Measurements from ENCODE around the gene C1orf53.
"Not testable (repeated sequence)": the region's sequence is repeated elsewhere in the genome, so short reads cannot be mapped to it uniquely, and the experiment has no call there.

The C1orf53 gene

DNA sequence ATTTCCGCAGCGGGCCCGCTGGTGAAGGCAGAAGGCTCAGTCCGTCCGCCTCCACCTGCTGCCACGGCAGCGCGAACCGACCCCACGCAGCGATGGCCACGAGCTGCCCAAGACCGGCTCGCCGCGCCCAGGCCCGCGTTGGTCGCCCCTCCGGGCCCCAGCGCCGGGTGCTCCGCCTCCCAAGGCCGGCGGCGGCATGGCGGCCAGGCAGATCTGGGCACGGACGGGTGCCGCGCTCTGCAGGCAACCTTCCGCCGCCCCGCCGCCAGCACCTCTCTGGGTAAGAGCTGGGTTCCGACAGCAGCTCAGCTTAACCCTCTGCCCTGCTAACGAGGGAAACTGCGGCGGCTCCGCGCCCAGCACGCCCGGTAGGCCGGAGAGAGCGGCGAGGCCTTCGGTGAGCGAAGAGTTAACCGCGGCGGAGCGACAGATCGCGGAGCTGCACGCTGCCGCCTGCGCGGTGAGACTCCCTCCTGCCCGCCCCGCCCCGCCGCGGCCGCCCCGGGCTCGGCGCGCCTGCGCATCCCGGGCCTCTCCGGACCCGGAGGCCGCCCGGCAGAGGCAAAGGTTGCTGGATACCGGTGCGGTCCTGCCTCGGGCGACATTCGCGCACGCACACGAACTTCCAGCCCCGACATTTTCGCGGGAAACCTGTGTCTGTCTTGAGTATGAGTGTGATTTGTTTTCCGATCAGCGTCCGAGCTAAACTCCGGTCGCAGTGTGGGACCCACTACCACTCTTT is at the start of gene C1orf53:
Gene C1orf53 (plus strand): TSS at position 177 of the 742 bp plus-strand sequence. CDS start 20 bp downstream, at position 197.
- no peak for FAIRE-seq

DNA sequence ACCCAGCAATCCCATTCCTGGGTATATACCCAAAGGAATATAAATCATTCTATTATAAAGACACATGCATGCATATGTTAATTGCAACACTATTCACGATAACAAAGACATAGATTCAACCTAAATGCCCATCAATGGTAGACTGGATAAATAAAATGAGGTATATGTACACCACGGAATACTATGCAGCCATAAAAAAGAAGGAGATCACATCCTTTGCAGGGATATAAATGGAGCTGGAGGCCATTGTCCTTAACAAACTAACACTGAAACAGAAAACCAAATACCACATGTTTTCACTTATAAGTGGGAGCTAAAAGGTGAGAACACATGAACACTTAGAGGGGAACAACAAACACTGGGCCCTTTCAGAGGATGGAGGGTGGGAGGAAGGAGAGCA is 46.7 kb upstream of the C1orf53 start:
- not testable (repeated sequence) for FAIRE-seq

DNA sequence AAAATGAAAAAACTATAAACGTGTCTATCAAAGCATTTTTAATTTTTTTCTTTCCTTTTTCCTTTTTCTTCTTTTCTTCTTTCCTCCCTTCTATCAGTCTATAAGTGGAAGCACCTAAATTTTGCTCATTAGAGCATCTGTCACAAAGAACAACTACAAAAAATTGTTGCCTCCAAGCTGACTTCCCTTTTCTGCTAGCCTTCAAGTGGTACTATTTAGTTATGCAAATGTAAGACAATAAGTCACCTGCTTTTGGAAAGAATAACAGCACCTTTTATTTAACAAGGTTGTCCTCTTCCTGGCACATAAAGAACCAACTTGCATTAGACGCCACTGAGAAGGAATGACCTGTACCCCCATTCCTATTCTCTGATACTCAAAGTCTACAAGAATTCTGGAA is 45.0 kb upstream of the C1orf53 start:
- FAIRE-seq: no peak

DNA sequence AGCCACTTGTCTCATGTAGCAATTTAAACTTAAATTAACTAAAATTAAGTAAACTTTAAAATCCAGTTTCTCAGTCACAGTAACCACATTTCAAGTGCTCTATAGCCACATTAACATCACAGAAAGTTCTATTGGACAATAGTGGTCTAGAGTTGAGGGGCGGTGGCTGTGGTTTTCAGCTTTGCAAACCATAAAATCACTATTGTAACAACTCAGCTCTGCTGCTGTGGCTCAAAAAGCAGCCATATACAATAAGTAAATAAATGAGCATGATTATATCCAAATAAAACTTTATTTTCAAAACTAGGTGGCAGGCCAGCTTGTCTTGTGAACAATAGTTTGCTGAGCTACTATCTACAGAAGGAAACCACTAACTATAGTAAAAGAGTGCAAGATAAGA is 43.4 kb upstream of the C1orf53 start:
- no peak for FAIRE-seq

DNA sequence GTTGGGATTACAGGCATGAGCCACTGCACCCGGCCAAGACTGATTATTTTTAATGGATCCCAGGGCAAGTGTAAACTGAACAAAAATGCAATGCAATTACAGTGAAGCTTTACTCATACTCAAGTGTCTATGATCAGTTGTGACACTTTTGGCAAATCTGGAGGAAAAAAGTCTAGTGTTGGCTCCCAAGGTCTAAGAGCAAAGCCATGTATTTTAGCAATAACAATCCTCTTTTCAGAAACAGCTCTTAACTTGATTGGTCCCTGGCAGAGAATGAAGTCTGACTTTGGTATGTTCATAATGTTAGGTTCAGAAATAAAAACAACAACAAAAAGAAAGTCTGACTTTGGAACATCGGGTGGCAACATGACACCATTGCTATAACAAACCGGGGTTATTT is 40.2 kb upstream of the C1orf53 start:
- no peak for FAIRE-seq

DNA sequence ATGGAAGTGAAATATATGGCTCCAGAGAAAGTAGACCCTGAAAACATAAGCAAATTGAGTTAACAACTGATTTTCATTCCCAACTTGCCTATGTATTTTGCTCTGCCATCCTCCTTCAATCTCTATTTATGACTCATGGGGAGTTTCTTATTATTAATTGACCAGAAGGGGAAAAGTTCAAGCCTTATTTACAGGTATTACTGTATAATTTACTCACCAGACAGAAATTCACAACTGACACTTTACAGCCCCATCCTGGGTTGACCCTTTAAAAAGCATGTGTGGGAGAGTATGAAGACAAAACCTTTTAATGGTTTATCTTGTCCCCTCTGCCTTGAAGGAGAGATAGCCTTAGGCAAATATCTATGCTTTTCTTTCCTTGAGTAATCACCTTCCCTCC is 39.8 kb upstream of the C1orf53 start:
- FAIRE-seq: no peak

DNA sequence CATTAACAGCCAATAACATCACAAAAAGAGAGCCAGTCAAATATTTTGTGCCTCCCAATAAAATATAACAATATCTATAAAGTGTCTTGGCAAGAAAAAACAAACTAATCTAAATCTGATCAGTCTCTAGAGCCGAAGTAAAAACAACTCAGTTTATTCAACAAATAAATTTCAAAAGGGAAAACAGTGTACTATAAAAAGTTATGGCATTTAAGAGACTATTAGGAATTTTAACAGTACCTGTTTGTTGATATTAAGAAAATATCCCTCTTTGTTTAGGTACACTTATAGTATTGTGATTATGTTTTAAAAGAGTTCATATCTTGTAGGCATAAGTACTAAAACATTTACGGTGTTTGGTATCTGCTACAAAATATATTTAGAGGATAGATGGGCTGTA is 36.6 kb upstream of the C1orf53 start:
- FAIRE-seq: no peak

DNA sequence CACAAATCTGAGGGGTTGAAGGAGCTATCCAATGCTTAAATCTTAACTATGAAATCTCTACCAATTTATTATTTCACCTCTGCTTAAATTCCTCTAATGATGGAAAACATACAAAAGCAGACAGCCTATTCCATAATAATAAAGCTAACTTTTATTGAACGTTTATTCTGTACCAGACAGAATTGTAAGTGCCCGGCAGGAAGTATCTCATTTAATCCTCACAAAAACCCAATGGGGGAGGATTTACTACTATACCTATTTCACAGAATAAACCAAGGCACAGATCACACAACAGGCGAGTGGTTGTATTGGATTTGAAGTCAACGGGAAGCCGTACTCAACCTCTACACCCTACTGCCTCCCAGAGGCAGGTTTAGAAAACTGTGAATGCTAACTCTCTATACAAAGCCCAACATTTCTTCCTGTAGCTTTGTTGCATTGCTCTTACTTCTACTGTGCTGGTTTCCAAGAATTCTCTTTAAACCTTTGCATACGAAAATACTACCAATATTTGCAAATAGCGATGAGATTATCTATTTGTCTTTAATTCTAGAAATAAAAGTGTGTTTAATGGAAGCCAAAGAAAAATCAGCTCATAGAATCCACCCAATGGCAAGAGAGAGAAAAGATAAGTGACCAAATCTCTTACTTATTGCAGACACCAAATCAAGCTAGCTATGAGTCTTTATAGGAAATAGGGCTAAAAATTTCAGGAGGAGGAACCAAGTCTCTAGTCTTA is 33.5 kb upstream of the C1orf53 start:
- FAIRE-seq: no peak

DNA sequence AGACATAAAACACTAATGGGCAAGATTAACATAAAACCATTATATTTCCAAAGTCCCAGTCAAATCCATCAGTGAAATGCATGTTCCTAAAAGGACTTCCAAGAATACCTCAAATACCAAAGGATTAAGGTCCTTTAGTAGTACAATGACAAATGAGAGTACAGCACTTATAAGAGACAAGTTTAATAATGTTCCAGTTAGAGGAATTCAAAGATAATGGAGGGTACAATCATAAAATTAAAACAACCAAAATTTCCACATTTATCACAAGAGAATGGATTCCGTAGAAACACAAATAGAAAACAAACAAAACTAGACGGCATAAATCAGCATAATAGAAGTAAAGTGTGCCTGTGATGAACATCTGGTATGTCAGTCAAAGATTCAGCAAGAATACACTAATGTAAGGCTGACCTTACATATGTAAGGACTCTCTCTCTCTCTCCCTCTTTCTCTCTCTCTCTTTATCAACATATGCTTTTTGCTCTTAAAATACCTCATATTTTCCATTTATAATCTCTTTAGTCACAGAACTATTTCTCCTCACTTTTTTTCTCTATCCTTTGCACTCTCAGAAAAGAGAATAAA is 32.8 kb upstream of the C1orf53 start:
- no peak for FAIRE-seq

DNA sequence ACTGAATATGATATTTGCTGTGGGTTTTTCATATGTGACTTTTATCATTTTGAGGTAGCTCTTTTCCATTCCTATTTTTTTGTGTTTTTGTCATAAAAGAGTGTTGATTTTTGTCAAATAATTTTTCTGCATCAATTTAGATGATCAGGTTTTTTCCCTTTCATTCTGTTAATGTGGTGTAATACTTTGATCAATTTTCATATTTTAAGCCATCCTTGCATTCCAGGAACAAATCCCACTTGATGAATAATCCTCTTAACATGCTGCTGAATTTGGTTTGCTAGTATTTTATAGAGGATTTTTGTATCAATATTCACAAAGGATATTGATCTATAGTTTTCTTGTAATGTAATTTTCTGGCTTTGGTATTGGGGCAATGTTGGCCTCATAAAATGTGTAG is 25.5 kb upstream of the C1orf53 start:
- FAIRE-seq: no peak

DNA sequence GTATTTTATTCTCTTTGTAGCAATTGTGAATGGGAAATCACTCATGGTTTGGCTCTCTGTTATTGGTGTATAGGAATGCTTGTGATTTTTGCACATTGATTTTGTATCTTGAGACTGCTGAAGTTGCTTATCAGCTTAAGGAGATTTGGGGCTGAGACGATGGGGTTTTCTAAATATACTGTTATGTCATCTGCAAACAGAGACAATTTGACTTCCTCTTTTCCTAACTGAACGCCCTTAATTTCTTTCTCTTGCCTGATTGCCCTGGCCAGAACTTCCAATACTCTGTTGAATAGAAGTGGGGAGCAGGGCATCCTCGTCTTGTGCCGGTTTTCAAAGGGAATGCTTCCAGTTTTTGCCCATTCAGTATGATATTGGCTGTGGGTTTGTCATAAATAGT is 22.0 kb upstream of the C1orf53 start:
- FAIRE-seq: not testable (repeated sequence)

DNA sequence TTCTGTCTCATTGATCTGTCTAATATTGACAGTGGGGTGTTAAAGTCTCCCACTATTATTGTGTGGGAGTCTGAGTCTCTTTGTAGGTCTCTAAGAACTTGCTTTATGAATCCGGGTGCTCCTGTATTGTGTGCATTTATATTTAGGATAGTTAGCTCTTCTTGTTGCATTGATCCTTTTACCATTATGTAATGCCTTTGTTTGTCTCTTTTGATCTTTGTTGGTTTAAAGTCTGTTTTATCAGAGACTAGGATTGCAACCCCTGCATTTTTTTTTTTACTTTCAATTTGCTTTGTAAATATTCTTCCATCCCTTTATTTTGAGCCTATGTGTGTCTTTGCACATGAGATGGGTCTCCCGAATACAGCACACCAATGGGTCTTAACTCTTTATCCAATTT is 20.2 kb upstream of the C1orf53 start:
- FAIRE-seq: not testable (repeated sequence)

DNA sequence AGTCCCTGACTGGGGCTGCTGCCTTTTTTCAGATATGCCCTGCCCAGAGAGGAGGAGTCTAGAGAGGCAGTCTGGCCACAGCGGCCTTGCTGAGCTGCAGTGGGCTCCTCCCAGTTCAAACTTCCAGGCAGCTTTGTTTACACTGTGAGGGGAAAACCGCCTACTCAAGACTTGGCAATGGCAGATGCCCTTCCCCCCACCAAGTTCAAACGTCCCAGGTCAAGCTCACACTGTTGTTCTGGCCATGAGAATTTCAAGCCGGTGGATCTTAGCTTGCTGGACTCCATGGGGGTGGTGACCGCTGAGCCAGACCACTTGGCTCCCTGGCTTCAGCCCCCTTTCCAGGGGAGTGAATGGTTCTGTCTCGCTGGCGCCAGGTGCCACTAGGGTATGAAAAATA is 18.3 kb upstream of the C1orf53 start:
- no peak for FAIRE-seq

DNA sequence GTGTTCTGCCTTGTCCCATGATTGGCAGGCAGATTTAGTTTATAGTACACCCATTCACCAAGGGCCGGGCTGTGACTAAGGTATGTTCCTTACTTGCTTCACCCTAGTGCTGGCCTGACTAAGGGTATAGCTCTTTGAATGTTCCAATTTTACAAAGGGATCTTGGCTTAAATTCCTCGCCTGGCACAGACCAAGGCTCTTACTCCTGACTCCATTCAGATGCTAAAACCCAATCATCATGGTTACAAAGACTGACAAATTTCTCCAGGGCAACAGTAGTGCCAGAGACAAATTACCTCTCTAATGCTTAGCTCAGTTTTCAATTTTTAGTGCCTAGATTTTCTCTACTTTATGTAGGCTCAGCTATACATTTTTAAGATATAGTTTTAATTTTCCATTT is 11.5 kb upstream of the C1orf53 start:
- FAIRE-seq: no peak

DNA sequence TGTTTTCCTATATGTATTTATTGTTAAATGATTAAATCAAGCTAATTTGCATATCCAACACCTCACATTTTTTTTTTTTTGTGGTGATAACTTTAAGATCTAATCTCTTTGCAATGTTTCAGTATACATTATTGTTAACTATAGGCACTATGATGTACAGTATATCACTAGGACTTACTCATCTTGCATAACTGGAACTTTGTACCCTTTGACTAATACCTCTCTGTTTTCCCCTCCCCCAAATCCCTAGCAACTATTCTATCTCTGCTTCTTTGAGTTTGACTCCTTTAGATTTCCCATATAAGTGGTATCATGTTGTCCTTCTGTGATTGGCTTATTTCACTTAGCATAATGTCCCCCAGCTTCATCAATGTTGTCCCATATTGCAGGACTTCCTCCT is 9.7 kb upstream of the C1orf53 start:
- no peak for FAIRE-seq

DNA sequence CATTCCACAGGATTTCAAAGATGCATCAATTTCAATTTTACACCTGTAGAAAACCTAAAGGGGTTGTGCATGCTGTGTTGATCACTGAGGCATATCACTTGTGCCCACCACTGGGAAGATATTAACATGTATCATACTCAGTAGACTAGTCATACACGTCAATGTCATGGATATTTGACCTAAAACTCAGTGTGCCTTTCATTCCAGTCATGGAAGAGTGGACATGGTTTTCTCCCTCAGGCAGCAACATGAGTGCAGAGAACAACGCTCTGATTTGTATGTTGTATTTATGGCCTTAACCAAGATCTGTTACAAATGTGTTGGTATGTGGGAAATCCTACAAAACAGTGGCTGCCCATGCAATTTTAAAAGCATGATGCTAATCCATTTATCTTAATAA is 6.1 kb upstream of the C1orf53 start:
- no peak for FAIRE-seq

DNA sequence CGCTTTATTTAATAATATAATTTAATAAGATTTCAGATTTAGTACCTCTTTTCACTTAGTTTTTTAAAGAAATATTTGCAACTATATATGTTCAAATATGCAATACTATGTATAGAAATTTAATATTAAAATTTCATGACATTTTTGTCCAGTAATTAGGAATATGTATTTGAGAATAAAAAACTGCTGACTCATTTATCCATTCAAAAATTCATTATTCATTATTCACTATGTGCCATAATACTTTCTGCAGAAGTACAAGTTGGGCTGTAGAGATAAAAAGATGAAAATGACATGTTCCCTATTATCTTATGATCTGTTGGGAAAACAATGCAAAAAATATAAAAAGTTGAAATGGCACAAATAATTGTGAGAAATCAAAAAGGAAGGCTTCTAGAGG is 3.4 kb upstream of the C1orf53 start:
- no peak for FAIRE-seq

DNA sequence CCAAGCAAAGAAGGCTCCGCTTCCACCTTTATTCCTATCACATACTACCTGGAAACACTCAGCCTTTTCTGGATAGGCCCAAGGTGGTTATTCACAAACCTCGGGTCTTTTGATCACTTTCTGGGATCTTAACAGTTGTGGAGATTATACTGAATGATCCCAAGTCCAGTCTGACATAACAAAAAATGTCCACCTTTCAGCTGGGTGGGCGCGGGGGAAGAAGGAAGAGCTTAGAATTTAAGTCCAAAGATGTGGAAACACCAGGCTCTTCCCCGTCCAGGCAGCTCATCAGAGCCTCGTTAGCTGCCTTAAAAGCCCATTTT is 338 bp upstream of the C1orf53 start:
- FAIRE-seq: no peak

DNA sequence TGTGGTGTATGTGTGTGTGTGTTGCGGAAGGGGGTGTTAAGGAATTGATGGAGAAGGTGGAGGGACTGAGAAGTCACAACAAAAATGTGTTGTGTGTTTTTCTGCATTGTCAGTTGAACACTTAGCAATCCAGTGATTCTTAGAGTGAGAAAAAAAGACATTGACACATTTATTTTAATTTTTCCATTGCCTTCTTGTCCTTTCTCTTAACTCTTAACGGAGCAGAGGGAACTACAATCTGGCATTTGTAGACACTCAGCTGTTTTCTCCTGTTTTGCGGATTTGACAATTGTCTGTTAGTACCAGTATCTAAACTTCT is 725 bp downstream of the C1orf53 start:
- FAIRE-seq: no peak

DNA sequence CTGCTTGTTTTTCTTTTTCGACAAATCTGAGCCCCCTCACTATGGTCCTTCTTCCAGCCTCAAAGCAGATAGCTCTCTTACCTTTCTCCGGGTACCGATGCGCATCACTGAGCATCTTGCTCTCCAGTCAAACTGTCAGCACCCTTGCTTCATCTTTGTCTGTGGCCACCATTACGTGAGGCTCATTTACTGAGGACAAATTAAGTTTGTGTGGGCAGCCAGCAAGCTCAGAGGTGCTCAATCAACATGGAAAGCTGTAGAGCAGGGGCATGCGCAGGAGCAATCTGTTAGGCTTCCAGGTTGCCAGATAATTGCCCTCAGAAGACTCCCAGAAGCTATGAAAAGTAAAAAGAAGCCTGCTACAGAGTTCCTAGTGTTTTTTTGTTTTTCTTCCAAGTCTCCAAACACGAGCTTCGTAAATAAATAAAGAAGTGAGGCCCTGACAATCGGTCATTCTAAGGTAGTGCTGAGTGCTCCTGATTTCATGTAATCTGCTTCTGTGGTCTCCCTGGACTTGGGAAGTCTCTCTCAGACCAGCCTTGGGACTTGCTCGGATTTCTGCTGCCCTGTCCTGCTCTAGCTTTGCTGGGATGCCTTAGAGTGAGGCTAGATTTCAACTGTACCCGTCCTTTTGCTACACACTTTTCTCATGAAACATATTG is 1.8 kb downstream of the C1orf53 start:
- FAIRE-seq: no peak

DNA sequence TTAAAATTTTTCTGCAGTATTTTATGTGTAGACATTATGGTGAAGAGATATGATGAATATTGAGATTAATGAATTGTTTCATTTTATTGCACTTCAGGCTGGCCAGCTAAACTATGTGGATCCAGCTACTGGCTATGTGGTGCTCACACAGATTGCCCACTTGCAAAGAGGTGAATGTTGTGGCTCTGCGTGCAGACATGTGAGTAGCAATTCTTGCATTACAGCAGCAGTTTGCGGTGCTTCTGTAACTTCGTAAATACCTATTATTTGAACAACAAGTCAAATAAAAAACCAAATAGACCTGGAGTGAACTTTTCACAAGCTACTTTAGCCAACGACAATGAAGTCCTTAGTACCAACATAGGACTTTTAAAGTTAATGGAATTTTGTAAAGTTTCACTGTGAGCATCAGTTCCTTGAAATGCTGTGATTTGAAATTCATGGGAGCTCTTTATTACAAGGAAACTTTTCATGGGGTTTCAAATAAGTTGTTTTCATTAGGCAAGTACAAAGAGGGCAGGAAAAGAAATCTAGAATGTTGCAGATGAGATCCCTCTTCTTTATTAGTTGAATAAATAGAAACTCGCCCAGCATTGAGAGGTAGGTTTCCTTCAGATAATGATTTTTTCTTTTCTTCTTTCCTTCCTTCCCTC is 3.4 kb downstream of the C1orf53 start:
- FAIRE-seq: no peak

DNA sequence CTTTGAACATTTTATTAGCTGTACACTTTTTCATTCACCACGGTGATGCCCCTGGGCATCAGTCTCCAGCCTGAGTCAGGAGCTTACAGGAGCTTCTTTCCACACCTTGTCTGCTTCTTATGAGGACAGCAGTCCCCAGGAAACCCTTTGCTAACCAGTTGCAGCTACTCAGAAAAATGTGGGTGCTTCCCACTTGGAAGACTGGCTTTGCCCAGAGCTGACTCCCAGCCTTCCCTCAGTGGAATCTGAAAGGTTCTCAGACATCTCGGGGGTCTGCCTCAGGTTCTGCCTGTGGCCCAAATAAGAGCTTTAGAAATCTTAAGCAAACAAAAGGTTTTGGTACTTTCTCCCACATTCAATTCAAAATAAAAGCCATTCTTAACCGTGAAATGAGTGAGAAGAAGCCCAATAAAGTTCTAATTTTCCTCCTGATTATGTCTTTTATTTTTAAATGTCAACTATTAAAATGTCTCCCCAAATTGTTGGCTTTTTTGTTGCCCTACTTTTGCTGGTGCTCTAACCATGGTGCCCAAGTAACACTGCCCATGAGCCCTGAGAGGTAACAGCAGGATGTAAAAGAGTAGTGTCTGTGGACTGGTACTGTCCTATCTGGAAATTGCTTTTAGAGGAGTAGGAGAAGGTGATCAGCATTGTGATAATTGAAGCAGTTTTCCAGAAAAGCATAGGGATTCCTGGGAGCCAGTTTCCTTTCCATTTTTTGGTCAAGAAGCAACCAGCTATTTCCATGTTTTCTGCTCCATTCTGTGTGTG is 5.6 kb downstream of the C1orf53 start:
- no peak for FAIRE-seq

All from endometrium (tissue), 2 donors.